IMR-90 (cell line): ENCODE data around the gene CACNA2D4. TPM values are rescaled to one million over a fixed set of nuclear protein-coding genes. Genes with fewer than 3 reads are reported as not detected.

ENCODE experiments used
- ATAC-seq: fragments of 200-7000 bp; cut with Tn5 transposase; 2 replicates; pipeline ENCODE4 v1.9.1; 2020; ENCODE audit warnings: low read depth, mild to moderate bottlenecking, moderate library complexity
- BruUV-seq: library from RNA; stranded (reverse); fragments of 400-500 nt; replicated peaks from 2 replicates; lab custom pipeline; 2021; lab: Mats Ljungman, UMichigan
- CTCF ChIA-PET: fragments of 300-600 bp; formaldehyde crosslinking; extraction: SDS; loops from one replicate; lab custom pipeline; 2021; ENCODE audit warnings: antibody characterized with exemption; lab: Yijun Ruan, JAX
- POLR2A ChIA-PET: fragments of 300-600 bp; sonication (Branson Sonifier 250); formaldehyde crosslinking; loops from one replicate; lab custom pipeline; 2022; ENCODE audit warnings: antibody characterized with exemption; ENCODE audit not compliant: unreplicated experiment; lab: Charles Lee
- DNase-seq: peaks from one replicate; pipeline ENCODE4 v3.0.0; 2013
- H2AFZ ChIP-seq: replicated peaks from 2 replicates; pipeline ENCODE3; 2013; ENCODE audit warnings: low read length, mild to moderate bottlenecking; ENCODE audit not compliant: poor library complexity
- H2AK5ac ChIP-seq: 2 replicates; pipeline ENCODE4 v1.6.1; 2013; ENCODE audit warnings: low read depth, low read length, inconsistent platforms
- H2AK9ac ChIP-seq: replicated peaks from 2 replicates; pipeline ENCODE3; 2013; ENCODE audit warnings: mild to moderate bottlenecking, low read depth, low read length, moderate library complexity; ENCODE audit not compliant: poor library complexity
- H2BK120ac ChIP-seq: 2 replicates; pipeline ENCODE4 v1.6.1; 2013; ENCODE audit warnings: low read depth, low read length, inconsistent platforms
- H2BK15ac ChIP-seq: 3 replicates; pipeline ENCODE4 v1.6.1; 2013; ENCODE audit warnings: low read depth, low read length, inconsistent platforms
- H2BK20ac ChIP-seq: 2 replicates; pipeline ENCODE4 v1.6.1; 2013; ENCODE audit warnings: low read depth, mild to moderate bottlenecking, inconsistent platforms, low read length, moderate library complexity
- H2BK5ac ChIP-seq: 2 replicates; pipeline ENCODE4 v1.6.1; 2013; ENCODE audit warnings: mild to moderate bottlenecking, low read depth, low read length, inconsistent platforms; ENCODE audit not compliant: poor library complexity, severe bottlenecking
- H3K14ac ChIP-seq: replicated peaks from 2 replicates; pipeline ENCODE4 v1.6.1; 2013; ENCODE audit warnings: low read depth, low read length, inconsistent platforms
- H3K18ac ChIP-seq: 2 replicates; pipeline ENCODE4 v1.6.1; 2013; ENCODE audit warnings: low read depth, low read length, control low read depth
- H3K23ac ChIP-seq: 2 replicates; pipeline ENCODE4 v1.6.1; 2013; ENCODE audit warnings: low read depth, low read length, inconsistent platforms
- H3K27ac ChIP-seq: 2 replicates; pipeline ENCODE4 v1.5.1; 2013; ENCODE audit warnings: mild to moderate bottlenecking, control low read depth, low read length; ENCODE audit not compliant: insufficient read depth
- H3K27me3 ChIP-seq: 2 replicates; pipeline ENCODE4 v1.6.1; 2013; ENCODE audit warnings: low read length; ENCODE audit not compliant: control insufficient read depth, insufficient read depth
- H3K36me3 ChIP-seq: 2 replicates; pipeline ENCODE4 v1.6.1; 2013; ENCODE audit warnings: low read length, mixed read lengths; ENCODE audit not compliant: control insufficient read depth, insufficient read depth
- H3K4ac ChIP-seq: 2 replicates; pipeline ENCODE4 v1.6.1; 2013; ENCODE audit warnings: low read depth, low read length, inconsistent platforms
- H3K4me1 ChIP-seq: 2 replicates; pipeline ENCODE4 v1.6.1; 2013; ENCODE audit warnings: low read length, mixed read lengths; ENCODE audit not compliant: control insufficient read depth, insufficient read depth
- H3K4me2 ChIP-seq: 2 replicates; pipeline ENCODE4 v1.6.1; 2013; ENCODE audit warnings: low read depth, mild to moderate bottlenecking, control low read depth, low read length, moderate library complexity
- H3K4me3 ChIP-seq: 2 replicates; pipeline ENCODE4 v1.5.1; 2013; ENCODE audit warnings: low read depth, mild to moderate bottlenecking, control low read depth, low read length, moderate library complexity; ENCODE audit not compliant: insufficient read depth
- H3K56ac ChIP-seq: 2 replicates; pipeline ENCODE4 v1.6.1; 2013; ENCODE audit warnings: low read length, inconsistent platforms; ENCODE audit not compliant: insufficient read depth; ENCODE audit errors: extremely low read depth
- H3K79me1 ChIP-seq, 2 experiments: 2 replicates each; pipeline ENCODE4 v1.6.1; 2013; ENCODE audit warnings: low read length in 2 of 2, inconsistent platforms in 1 of 2, low read depth in 1 of 2
- H3K9ac ChIP-seq: 2 replicates; pipeline ENCODE4 v1.6.1; 2013; ENCODE audit warnings: low read depth, low read length, control low read depth
- H3K9me1 ChIP-seq: 2 replicates; pipeline ENCODE4 v1.6.1; 2013; ENCODE audit warnings: low read length, inconsistent platforms; ENCODE audit not compliant: insufficient read depth
- H3K9me3 ChIP-seq: 2 replicates; pipeline ENCODE4 v1.6.1; 2013; ENCODE audit warnings: low read length; ENCODE audit not compliant: control insufficient read depth, insufficient read depth
- H4K20me1 ChIP-seq: 2 replicates; pipeline ENCODE4 v1.6.1; 2013; ENCODE audit warnings: low read length, inconsistent platforms; ENCODE audit not compliant: insufficient read depth
- H4K5ac ChIP-seq: 2 replicates; pipeline ENCODE4 v1.6.1; 2013; ENCODE audit warnings: mild to moderate bottlenecking, low read depth, low read length, control low read depth
- H4K8ac ChIP-seq, 2 experiments: 2 replicates each; pipeline ENCODE4 v1.6.1; 2013; ENCODE audit warnings: low read depth in 2 of 2, low read length in 2 of 2, control low read depth in 1 of 2, inconsistent platforms in 1 of 2
- H4K91ac ChIP-seq: 2 replicates; pipeline ENCODE4 v1.6.1; 2013; ENCODE audit warnings: low read depth, low read length, inconsistent platforms; ENCODE audit not compliant: insufficient read depth
- BHLHE40 ChIP-seq: fragments of 150-350 bp; IDR thresholded peaks from 2 replicates; pipeline ENCODE4 v1.6.1; 2016; ENCODE audit warnings: mild to moderate bottlenecking, low read depth, low read length
- CEBPB ChIP-seq: IDR thresholded peaks from 2 replicates; pipeline ENCODE4 v1.6.1; 2012; ENCODE audit warnings: low read depth, low read length, improper control_type of control experiment
- CHD1 ChIP-seq: IDR thresholded peaks from 2 replicates; pipeline ENCODE4 v1.6.1; 2012; ENCODE audit warnings: low read depth, low read length, improper control_type of control experiment
- FOS ChIP-seq: fragments of 150-350 bp; IDR thresholded peaks from 2 replicates; pipeline ENCODE4 v1.6.1; 2016; ENCODE audit warnings: low read depth, low read length
- MAFK ChIP-seq: IDR thresholded peaks from 2 replicates; pipeline ENCODE4 v1.6.1; 2012; ENCODE audit warnings: low read depth, low read length, improper control_type of control experiment
- MAZ ChIP-seq: IDR thresholded peaks from 2 replicates; pipeline ENCODE4 v1.6.1; 2012; ENCODE audit warnings: low read depth, mild to moderate bottlenecking, low read length, improper control_type of control experiment, moderate library complexity, borderline replicate concordance
- POLR2A ChIP-seq: IDR thresholded peaks from 2 replicates; pipeline ENCODE4 v1.6.1; 2012; ENCODE audit warnings: mild to moderate bottlenecking, low read depth, low read length
- RCOR1 ChIP-seq: IDR thresholded peaks from 2 replicates; pipeline ENCODE4 v1.6.1; 2012; ENCODE audit warnings: mild to moderate bottlenecking, low read length, improper control_type of control experiment; ENCODE audit not compliant: insufficient replicate concordance
- RFX5 ChIP-seq: IDR thresholded peaks from 2 replicates; pipeline ENCODE4 v1.8.0; 2012; ENCODE audit warnings: low read depth, mild to moderate bottlenecking, low read length, moderate library complexity
- SMC3 ChIP-seq: fragments of 150-350 bp; IDR thresholded peaks from 2 replicates; pipeline ENCODE4 v1.6.1; 2016; ENCODE audit warnings: low read depth, mild to moderate bottlenecking, antibody characterized with exemption, low read length, moderate library complexity
- WGBS, 2 experiments: methylation state at CpG; one replicate each; pipeline versions ENCODE4 v1.1.5 to v1.1.7; 2013; ENCODE audit warnings: missing lambda C conversion rate in 2 of 2; ENCODE audit not compliant: insufficient read length in 1 of 2; ENCODE audit errors: extremely low coverage in 2 of 2; 5-methylcytosine and 5-hydroxymethylcytosine counted together
- dilution Hi-C: fragments of 300-500 bp; cut with HindIII; formaldehyde crosslinking; loops from one replicate; pipeline ENCODE4 v1.14.3; 2018; ENCODE audit warnings: low sequenced_read_pairs; ENCODE audit not compliant: unreplicated experiment
- in situ Hi-C: fragments of 300-500 bp; cut with MboI; formaldehyde crosslinking; loops from 3 replicates; pipeline ENCODE4 v1.14.3; 2019; ENCODE audit warnings: low sequenced_read_pairs, inconsistent platforms, mixed read lengths
- intact Hi-C: fragments of 100-400 bp; cut with micrococcal nuclease; formaldehyde crosslinking; loops from 2 replicates; pipeline ENCODE4 v1.10.0; 2022
- polyA plus RNA-seq, 3 experiments: library from polyadenylated mRNA; depleted of rRNA; stranded (reverse); fragments of >200 nt; gene quantifications; 2 replicates each; pipeline ENCODE4 v1.2.3, GENCODE V29; 2012; ENCODE audit warnings: low replicate concordance in 1 of 3
- total RNA-seq: library from RNA; depleted of rRNA; stranded (reverse); fragments of >200 nt; gene quantifications from 2 replicates; pipeline ENCODE4 v1.2.3, GENCODE V29; 2012
- TF ChIP-seq, protein P1 (sequence below): conservative IDR thresholded peaks from 2 replicates; pipeline ENCODE4 v1.5.1; 2012; ENCODE audit warnings: mild to moderate bottlenecking, low read depth, low read length, improper control_type of control experiment
- TF ChIP-seq, protein P2 (sequence below): fragments of 150-350 bp; IDR thresholded peaks from 2 replicates; pipeline ENCODE4 v1.6.1; 2016; ENCODE audit warnings: low read depth, mild to moderate bottlenecking, low read length, moderate library complexity, borderline replicate concordance
- TF ChIP-seq, protein P3 (sequence below): fragments of 150-350 bp; IDR thresholded peaks from 2 replicates; pipeline ENCODE4 v1.6.1; 2017; ENCODE audit warnings: mild to moderate bottlenecking, antibody characterized with exemption, low read length, low read depth

CACNA2D4 gene
- total and polyA plus RNA-seq, 2 of the 4 experiments (the other 2 are of a cell fraction): 0.18 to 0.22 TPM

DNA sequence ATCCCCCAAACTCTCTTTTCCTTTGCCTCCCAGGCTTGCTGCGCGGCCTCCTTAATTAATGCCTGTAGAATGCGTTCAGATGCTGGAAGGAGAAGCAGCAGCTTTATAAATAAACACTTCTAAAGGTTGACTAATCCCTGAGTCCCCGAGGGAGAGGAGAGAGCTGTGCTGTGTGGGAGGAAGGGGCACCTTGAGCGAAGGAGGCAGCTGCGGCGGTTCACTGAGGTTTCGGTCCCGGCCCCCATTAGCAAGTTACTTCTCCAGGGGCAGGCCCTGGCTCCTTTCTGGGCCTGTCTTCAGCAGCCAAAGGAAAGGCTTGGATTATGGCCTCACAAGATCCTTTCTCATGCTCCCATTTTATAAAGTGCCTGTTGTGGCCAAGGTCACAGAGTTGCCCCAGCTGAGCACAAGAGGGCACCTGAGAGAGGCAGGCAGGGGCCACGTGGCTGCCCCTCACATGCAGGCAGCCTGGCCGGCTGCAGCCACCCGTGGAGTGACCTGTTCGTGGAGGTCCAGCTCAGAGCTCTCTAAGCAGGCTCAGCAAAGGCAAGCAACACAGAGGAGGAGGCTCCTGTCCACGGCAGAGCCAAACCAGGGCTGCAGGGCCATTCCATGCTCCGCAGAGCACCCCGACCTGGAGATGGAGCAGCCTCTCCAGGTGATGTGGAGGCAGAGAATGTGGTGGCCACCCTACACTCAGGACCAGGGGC lies 15.0 kb upstream of the CACNA2D4 start:
- Histone ChIP-seq H2AK5ac (peak overlapping the region; percentile 23; the same call in 1 of the 2 replicates), H3K27ac (peak overlapping the region; percentile 18; the same call in 1 of the 2 replicates), H3K9me1 (peaks cover 12% of the 10 kb centered on the region), H2BK5ac (no peak overlapping the region), H3K36me3 (peaks cover 9% of the 10 kb centered on the region; the same call in 1 of the 2 replicates), H2BK20ac (0 out of 2 replicates have a peak overlapping the region, but pooled peaks have one; percentile 16), H4K5ac (no peak overlapping the region), H3K4ac (peak overlapping the region; percentile 30), H4K8ac (0 out of 4 replicates have a peak overlapping the region, but pooled peaks of 1 of the 2 experiments have one; percentile 19), H2BK15ac (no peak overlapping the region; the same call in 2 of the 3 replicates), H4K20me1 (peaks cover 3% of the 10 kb centered on the region; the same call in 1 of the 2 replicates), H2AK9ac (peak overlapping the region; percentile 3), H3K56ac (no peak overlapping the region), H3K18ac (no peak overlapping the region; the same call in 1 of the 2 replicates), H2BK120ac (no peak overlapping the region; the same call in 1 of the 2 replicates), H4K91ac (peak overlapping the region; percentile 10; the same call in 1 of the 2 replicates), H3K9me3 (no peaks in the 10 kb centered on the region), H3K14ac (no peak overlapping the region), H3K79me1 (no peaks in the 10 kb centered on the region), H3K23ac (no peak overlapping the region), H2AFZ (peak overlapping the region; percentile 36), H3K4me3 (no peak overlapping the region), H3K27me3 (peaks cover 13% of the 10 kb centered on the region), H3K4me1 (peaks cover 20% of the 10 kb centered on the region), H3K4me2 (peak overlapping the region; percentile 42), H3K9ac (no peak overlapping the region)
- ATAC-seq (peak; percentile 80), DNase-seq (peak; percentile 81)
- in situ Hi-C loops (no loop called here), intact Hi-C loops (no loop called here), dilution Hi-C loops (no loop called here)
- ChIA-PET POLR2A (no interaction called here), CTCF (interaction anchor here (0.6 kb wide), 1 partner anchor 138 kb away, joined by 3 read pairs; no protein-coding TSS in a partner anchor)
- no TSS peak for BruUV-seq
- 34% methylated on average over 4 of the region's 16 CpGs; no CpG with 5 or more reads in 1 of the 2 experiments for WGBS, 2 experiments
- TF ChIP-seq RFX5 (no peak), SMC3 (no peak), CEBPB (0 out of 2 replicates have a peak, but pooled peaks have one; percentile 8), RCOR1 (no peak), MAZ (no peak), MAFK (no peak), BHLHE40 (peak; percentile 23; the same call in 1 of the 2 replicates), POLR2A (no peak), FOS (no peak), CHD1 (no peak)
- TF ChIP-seq, protein P1, sequence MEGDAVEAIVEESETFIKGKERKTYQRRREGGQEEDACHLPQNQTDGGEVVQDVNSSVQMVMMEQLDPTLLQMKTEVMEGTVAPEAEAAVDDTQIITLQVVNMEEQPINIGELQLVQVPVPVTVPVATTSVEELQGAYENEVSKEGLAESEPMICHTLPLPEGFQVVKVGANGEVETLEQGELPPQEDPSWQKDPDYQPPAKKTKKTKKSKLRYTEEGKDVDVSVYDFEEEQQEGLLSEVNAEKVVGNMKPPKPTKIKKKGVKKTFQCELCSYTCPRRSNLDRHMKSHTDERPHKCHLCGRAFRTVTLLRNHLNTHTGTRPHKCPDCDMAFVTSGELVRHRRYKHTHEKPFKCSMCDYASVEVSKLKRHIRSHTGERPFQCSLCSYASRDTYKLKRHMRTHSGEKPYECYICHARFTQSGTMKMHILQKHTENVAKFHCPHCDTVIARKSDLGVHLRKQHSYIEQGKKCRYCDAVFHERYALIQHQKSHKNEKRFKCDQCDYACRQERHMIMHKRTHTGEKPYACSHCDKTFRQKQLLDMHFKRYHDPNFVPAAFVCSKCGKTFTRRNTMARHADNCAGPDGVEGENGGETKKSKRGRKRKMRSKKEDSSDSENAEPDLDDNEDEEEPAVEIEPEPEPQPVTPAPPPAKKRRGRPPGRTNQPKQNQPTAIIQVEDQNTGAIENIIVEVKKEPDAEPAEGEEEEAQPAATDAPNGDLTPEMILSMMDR: no peak
- TF ChIP-seq, protein P2, sequence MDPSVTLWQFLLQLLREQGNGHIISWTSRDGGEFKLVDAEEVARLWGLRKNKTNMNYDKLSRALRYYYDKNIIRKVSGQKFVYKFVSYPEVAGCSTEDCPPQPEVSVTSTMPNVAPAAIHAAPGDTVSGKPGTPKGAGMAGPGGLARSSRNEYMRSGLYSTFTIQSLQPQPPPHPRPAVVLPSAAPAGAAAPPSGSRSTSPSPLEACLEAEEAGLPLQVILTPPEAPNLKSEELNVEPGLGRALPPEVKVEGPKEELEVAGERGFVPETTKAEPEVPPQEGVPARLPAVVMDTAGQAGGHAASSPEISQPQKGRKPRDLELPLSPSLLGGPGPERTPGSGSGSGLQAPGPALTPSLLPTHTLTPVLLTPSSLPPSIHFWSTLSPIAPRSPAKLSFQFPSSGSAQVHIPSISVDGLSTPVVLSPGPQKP: no peak
- TF ChIP-seq, protein P3, sequence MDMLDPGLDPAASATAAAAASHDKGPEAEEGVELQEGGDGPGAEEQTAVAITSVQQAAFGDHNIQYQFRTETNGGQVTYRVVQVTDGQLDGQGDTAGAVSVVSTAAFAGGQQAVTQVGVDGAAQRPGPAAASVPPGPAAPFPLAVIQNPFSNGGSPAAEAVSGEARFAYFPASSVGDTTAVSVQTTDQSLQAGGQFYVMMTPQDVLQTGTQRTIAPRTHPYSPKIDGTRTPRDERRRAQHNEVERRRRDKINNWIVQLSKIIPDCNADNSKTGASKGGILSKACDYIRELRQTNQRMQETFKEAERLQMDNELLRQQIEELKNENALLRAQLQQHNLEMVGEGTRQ: no peak
